ENCODE results near the gene HCRTR1. TPM values are rescaled to one million over a fixed set of nuclear protein-coding genes. Genes with fewer than 3 reads are reported as not detected.

The HCRTR1 gene
- total and polyA plus RNA-seq, 2 of the 8 experiments (the other 6 are each of a cell fraction or from before 2014, with no cell fraction given): 0.35 to 0.39 TPM

DNA sequence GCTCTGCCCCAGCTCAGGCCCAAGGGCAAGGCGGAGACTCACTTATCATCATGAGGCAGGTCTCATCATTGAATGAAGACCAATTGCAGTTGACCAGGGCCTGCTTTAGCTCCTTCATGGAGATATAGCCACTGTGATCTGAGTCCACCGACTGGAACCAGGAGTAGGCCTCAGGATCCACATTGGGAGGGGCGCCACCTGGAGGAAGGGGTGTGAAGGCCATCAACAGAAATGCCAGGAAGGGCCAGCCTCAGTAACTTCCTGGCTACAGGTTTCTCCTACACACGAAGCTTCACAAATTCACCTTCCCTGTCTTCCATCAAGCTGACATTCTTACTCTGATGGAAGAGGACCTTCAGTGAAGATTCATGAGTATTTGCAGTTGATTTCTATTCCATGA is 15.6 kb downstream of the HCRTR1 start:
- Histone ChIP-seq H2BK20ac (ENCODE audit: low read length) (no peak overlapping the region), H4K5ac (ENCODE audit: insufficient read length, low read depth, low read length) (no peak overlapping the region), H3K18ac (ENCODE audit: extremely low read depth, low read length) (no peak overlapping the region), H2BK5ac (ENCODE audit: low read depth, low read length) (no peak overlapping the region), H2BK15ac (ENCODE audit: low read length) (no peak overlapping the region), H2BK12ac (ENCODE audit: low read depth, low read length) (no peak overlapping the region), H3K27ac (ENCODE audit: low read depth, low read length) (no peak overlapping the region), H3K4me3 (ENCODE audit: extremely low read depth in 1 of 4, insufficient read depth in 2 of 4, low read depth in 3 of 4, low read length in 4 of 4) (no peak overlapping the region), H3K79me1 (ENCODE audit: low read depth, low read length) (peaks cover 12% of the 10 kb centered on the region; the same call in 1 of the 2 replicates), H4K8ac (ENCODE audit: extremely low read depth, insufficient read depth, low read length) (peak overlapping the region; percentile 75; the same call in 1 of the 2 replicates), H3K23ac (ENCODE audit: insufficient read length) (no peak overlapping the region), H3K4ac (replicated peaks; ENCODE audit: insufficient read length, low read depth, low read length) (no peak overlapping the region), H3K36me3 (ENCODE audit: control insufficient read depth in 2 of 4, insufficient read depth in 4 of 4, low read length in 3 of 4) (peaks cover 3 to 21% (median 11%) of the 10 kb centered on the region in 4 experiments; a peak in 7 of 8 replicates), H4K91ac (replicated peaks; ENCODE audit: insufficient read length, low read length) (no peak overlapping the region), H3K4me1 (replicated peaks in 1 of 4; ENCODE audit: control insufficient read depth in 3 of 4, insufficient read depth in 4 of 4, low read length in 3 of 4) (no peaks in the 10 kb centered on the region), H2AK5ac (ENCODE audit: low read depth, low read length) (no peak overlapping the region), H3K27me3 (replicated peaks in 1 of 4; ENCODE audit: control insufficient read depth in 3 of 4, extremely low read depth in 1 of 4, insufficient read depth in 3 of 4, low read length in 3 of 4) (no peaks in the 10 kb centered on the region), H3K9me3 (ENCODE audit: insufficient read depth in 2 of 2, low read depth in 1 of 2, low read length in 1 of 2) (no peaks in the 10 kb centered on the region), H3K14ac (ENCODE audit: insufficient read length) (no peak overlapping the region), H3K79me2 (ENCODE audit: control insufficient read depth in 1 of 2, insufficient read depth in 2 of 2, low read length in 2 of 2) (peaks cover 0 to 16% of the 10 kb centered on the region in 2 experiments; a peak in 1 of 4 replicates), H2AFZ (ENCODE audit: low read length) (no peak overlapping the region), H3K56ac (replicated peaks; ENCODE audit: insufficient read length, low read depth, low read length) (no peak overlapping the region), H2BK120ac (replicated peaks; ENCODE audit: low read depth, low read length) (no peak overlapping the region), H3K4me2 (ENCODE audit: insufficient read depth in 1 of 2, low read depth in 2 of 2, low read length in 2 of 2) (no peak overlapping the region), H3K9ac (replicated peaks in 1 of 4; ENCODE audit: extremely low read depth in 1 of 4, low read depth in 3 of 4, low read length in 3 of 4) (no peak overlapping the region), H3K23me2 (ENCODE audit: low read depth, low read length) (no peaks in the 10 kb centered on the region), H4K20me1 (replicated peaks in 1 of 2; ENCODE audit: control insufficient read depth in 1 of 2, insufficient read depth in 2 of 2, low read length in 2 of 2) (peaks cover 0 to 6% of the 10 kb centered on the region in 2 experiments)
- TF ChIP-seq RAD21 (IDR thresholded peaks at IDR 0.05 in 1 of 2, conservative IDR thresholded peaks at IDR 0.05 in 1 of 2; ENCODE audit: low read depth in 2 of 2, low read length in 2 of 2) (peak; percentile 51 to 61), HDAC6 (IDR thresholded peaks at IDR 0.05; ENCODE audit: low read depth, low read length) (no peak), TEAD4 (IDR thresholded peaks at IDR 0.05; ENCODE audit: low read depth, low read length) (0 out of 2 replicates have a peak, but pooled peaks have one; percentile 11)
- TF ChIP-seq, protein P1, sequence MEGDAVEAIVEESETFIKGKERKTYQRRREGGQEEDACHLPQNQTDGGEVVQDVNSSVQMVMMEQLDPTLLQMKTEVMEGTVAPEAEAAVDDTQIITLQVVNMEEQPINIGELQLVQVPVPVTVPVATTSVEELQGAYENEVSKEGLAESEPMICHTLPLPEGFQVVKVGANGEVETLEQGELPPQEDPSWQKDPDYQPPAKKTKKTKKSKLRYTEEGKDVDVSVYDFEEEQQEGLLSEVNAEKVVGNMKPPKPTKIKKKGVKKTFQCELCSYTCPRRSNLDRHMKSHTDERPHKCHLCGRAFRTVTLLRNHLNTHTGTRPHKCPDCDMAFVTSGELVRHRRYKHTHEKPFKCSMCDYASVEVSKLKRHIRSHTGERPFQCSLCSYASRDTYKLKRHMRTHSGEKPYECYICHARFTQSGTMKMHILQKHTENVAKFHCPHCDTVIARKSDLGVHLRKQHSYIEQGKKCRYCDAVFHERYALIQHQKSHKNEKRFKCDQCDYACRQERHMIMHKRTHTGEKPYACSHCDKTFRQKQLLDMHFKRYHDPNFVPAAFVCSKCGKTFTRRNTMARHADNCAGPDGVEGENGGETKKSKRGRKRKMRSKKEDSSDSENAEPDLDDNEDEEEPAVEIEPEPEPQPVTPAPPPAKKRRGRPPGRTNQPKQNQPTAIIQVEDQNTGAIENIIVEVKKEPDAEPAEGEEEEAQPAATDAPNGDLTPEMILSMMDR (IDR thresholded peaks at IDR 0.05; ENCODE audit: control extremely low read depth in 1 of 3, insufficient read depth in 1 of 3, low read depth in 1 of 3, low read length in 3 of 3): peak; percentile 71 to 88 (median 84)
- ChIA-PET POLR2A (ENCODE audit: partially characterized antibody) (interaction anchor here (0.8 to 4.3 kb wide), 2 partner anchors 11 to 13 kb away, joined by 3 to 31 read pairs; partner anchors contain the start of gene PEF1), CTCF (ENCODE audit: partially characterized antibody) (interaction anchor here (0.6 to 8.6 kb wide), 33 partner anchors 8 to 238 kb away, joined by 3 to 40 read pairs (median 4); partner anchors contain the start of gene PEF1)
- DNase-seq (ENCODE audit: low read depth in 1 of 2, low spot score in 2 of 2) (peak in 1 of 2 experiments; percentile 85), FAIRE-seq (peak; percentile 32)
- WGBS, 2 experiments (ENCODE audit: extremely low coverage in 1 of 2, insufficient coverage in 1 of 2, insufficient read length in 1 of 2, insufficient replicate concordance in 2 of 2, low coverage in 1 of 2, low lambda C conversion rate in 2 of 2, missing lambda C conversion rate in 1 of 2): 72% methylated on average over 4 of the region's 4 CpGs; no CpG with 5 or more reads in 1 of the 2 experiments
